ENCODE data around the gene CFAP97D2. TPM values are rescaled to one million over a fixed set of nuclear protein-coding genes. Genes with fewer than 3 reads are reported as not detected.

The CFAP97D2 gene
- polyA plus RNA-seq, 3 donors: 0.21 TPM; not detected in 2

- Histone ChIP-seq H3K4me3 (replicated peaks in 1 of 3; ENCODE audit: low read depth in 2 of 3, low read length in 3 of 3) (no peak overlapping the region), H3K27ac (ENCODE audit: low read depth in 1 of 2, low read length in 2 of 2) (no peak overlapping the region), H4K20me1 (ENCODE audit: insufficient read depth, low read length) (no peaks in the 10 kb centered on the region), H3K9me3 (replicated peaks in 1 of 2; ENCODE audit: control insufficient read depth in 1 of 2, insufficient read depth in 1 of 2, low read length in 2 of 2) (peaks cover 20 to 25% of the 10 kb centered on the region in 2 donors), H3K79me2 (ENCODE audit: insufficient read depth, low read length) (no peaks in the 10 kb centered on the region), H2AFZ (ENCODE audit: insufficient read depth, low read depth, low read length, poor library complexity, severe bottlenecking) (no peak overlapping the region), H3K4me1 (ENCODE audit: control insufficient read depth in 1 of 2, insufficient read depth in 2 of 2, low read length in 2 of 2) (no peaks in the 10 kb centered on the region), H3K27me3 (ENCODE audit: control insufficient read depth in 2 of 2, insufficient read depth in 2 of 2, low read length in 2 of 2) (peaks cover 0 to 15% of the 10 kb centered on the region in 2 donors), H3K4me2 (replicated peaks; ENCODE audit: extremely low read depth, low read length, poor library complexity, severe bottlenecking) (no peak overlapping the region), H3K9ac (ENCODE audit: insufficient read depth, low read length, poor library complexity, severe bottlenecking) (no peak overlapping the region), H3K36me3 (replicated peaks in 1 of 2; ENCODE audit: control insufficient read depth in 1 of 2, insufficient read depth in 2 of 2, low read length in 2 of 2) (no peaks in the 10 kb centered on the region)
- Mint-ChIP-seq H3K9me3 (peaks cover 6 to 33% (median 24%) of the 10 kb centered on the region in 7 donors), H3K36me3 (no peaks in the 10 kb centered on the region), H3K4me3 (no peak overlapping the region), H3K27ac (peak overlapping the region in 1 of 7 donors; percentile 17), H3K4me1 (no peaks in the 10 kb centered on the region), H3K27me3 (ENCODE audit: low read depth in 3 of 3) (peaks cover 2 to 30% (median 22%) of the 10 kb centered on the region in 3 donors)
- intact Hi-C loops (cut with micrococcal nuclease): no loop called here
- DNase-seq: no peak
- no peak for TF ChIP-seq CTCF (IDR thresholded peaks at IDR 0.05)
- 94% methylated on average over 3 of the region's 6 CpGs for WGBS (ENCODE audit: insufficient coverage)
Measured at GRCh38 chr13:114202581-114202980, 23.5 kb downstream of the CFAP97D2 start.

GRCh38 chr13:114203536-114203935 lies 24.5 kb downstream of the CFAP97D2 start:
- peaks cover 0 to 10% of the 10 kb centered on the region in 2 donors for H3K27me3 ChIP-seq (ENCODE audit: control insufficient read depth in 2 of 2, insufficient read depth in 2 of 2, low read length in 2 of 2)
- no peak for TF ChIP-seq CTCF (IDR thresholded peaks at IDR 0.05)
- peaks cover 6 to 34% (median 21%) of the 10 kb centered on the region in 7 donors for H3K9me3 Mint-ChIP-seq
- DNase-seq: no peak
- no peaks in the 10 kb centered on the region for H3K4me1 ChIP-seq (ENCODE audit: control insufficient read depth in 1 of 2, insufficient read depth in 2 of 2, low read length in 2 of 2)
- no peak overlapping the region for H3K4me2 ChIP-seq (replicated peaks; ENCODE audit: extremely low read depth, low read length, poor library complexity, severe bottlenecking)
- no peak overlapping the region for H3K4me3 ChIP-seq (replicated peaks in 1 of 3; ENCODE audit: low read depth in 2 of 3, low read length in 3 of 3)
- H3K27ac ChIP-seq (ENCODE audit: low read depth in 1 of 2, low read length in 2 of 2): no peak overlapping the region
- H3K36me3 Mint-ChIP-seq: no peaks in the 10 kb centered on the region
- no peaks in the 10 kb centered on the region for H4K20me1 ChIP-seq (ENCODE audit: insufficient read depth, low read length)
- no peak overlapping the region for H3K4me3 Mint-ChIP-seq
- peaks cover 2 to 24% (median 22%) of the 10 kb centered on the region in 3 donors for H3K27me3 Mint-ChIP-seq (ENCODE audit: low read depth in 3 of 3)
- no peaks in the 10 kb centered on the region for H3K36me3 ChIP-seq (replicated peaks in 1 of 2; ENCODE audit: control insufficient read depth in 1 of 2, insufficient read depth in 2 of 2, low read length in 2 of 2)
- H3K79me2 ChIP-seq (ENCODE audit: insufficient read depth, low read length): no peaks in the 10 kb centered on the region
- H3K4me1 Mint-ChIP-seq: no peaks in the 10 kb centered on the region
- no peak overlapping the region for H3K9ac ChIP-seq (ENCODE audit: insufficient read depth, low read length, poor library complexity, severe bottlenecking)
- H3K27ac Mint-ChIP-seq: no peak overlapping the region
- intact Hi-C loops (cut with micrococcal nuclease): no loop called here
- H2AFZ ChIP-seq (ENCODE audit: insufficient read depth, low read depth, low read length, poor library complexity, severe bottlenecking): no peak overlapping the region
- peaks cover 17 to 25% of the 10 kb centered on the region in 2 donors for H3K9me3 ChIP-seq (replicated peaks in 1 of 2; ENCODE audit: control insufficient read depth in 1 of 2, insufficient read depth in 1 of 2, low read length in 2 of 2)
- 46% methylated on average over 3 of the region's 4 CpGs for WGBS (ENCODE audit: insufficient coverage)

Data from CD14-positive monocyte (primary cell).